Measurements from ENCODE around the gene PARD3B. TPM values are rescaled to one million over a fixed set of nuclear protein-coding genes. Genes with fewer than 3 reads are reported as not detected.

Gene PARD3B
- total and polyA plus RNA-seq, 7 donors: 3.2 to 64.0 (median 42.5) TPM

GRCh38 chr2:205232086-205232485, 686.8 kb downstream of the PARD3B start:
- Histone ChIP-seq H3K36me3 (peaks cover 0 to 11% (median 2%) of the 10 kb centered on the region in 4 donors), H3K27ac (no peak overlapping the region), H3K27me3 (no peaks in the 10 kb centered on the region), H3K9me3 (no peaks in the 10 kb centered on the region), H3K4me3 (no peak overlapping the region), H3K4me1 (no peaks in the 10 kb centered on the region)
- TF ChIP-seq EP300 (IDR thresholded peaks at IDR 0.05) (no peak), POLR2A (IDR thresholded peaks at IDR 0.05) (no peak), CTCF (IDR thresholded peaks at IDR 0.05) (no peak), POLR2AphosphoS5 (IDR thresholded peaks at IDR 0.05) (no peak)
- intact Hi-C loops (cut with DNase I): no loop called here
- no peak for DNase-seq
- WGBS, 2 donors: 95% methylated on average over 3 of the region's 3 CpGs

- 94 to 98% methylated on average over 1 of the region's 1 CpG for WGBS, 2 donors
- H3K4me3 ChIP-seq: no peak overlapping the region
- no peak for TF ChIP-seq CTCF (IDR thresholded peaks at IDR 0.05)
- TF ChIP-seq EP300 (IDR thresholded peaks at IDR 0.05): no peak
- TF ChIP-seq POLR2AphosphoS5 (IDR thresholded peaks at IDR 0.05): no peak
- no peak for TF ChIP-seq POLR2A (IDR thresholded peaks at IDR 0.05)
- H3K4me1 ChIP-seq: no peaks in the 10 kb centered on the region
- H3K36me3 ChIP-seq: peaks cover 0 to 11% (median 2%) of the 10 kb centered on the region in 4 donors
- no peaks in the 10 kb centered on the region for H3K27me3 ChIP-seq
- no peak overlapping the region for H3K27ac ChIP-seq
- DNase-seq: no peak
- intact Hi-C loops (cut with DNase I): no loop called here
- no peaks in the 10 kb centered on the region for H3K9me3 ChIP-seq
Observed at GRCh38 chr2:205235434-205235833, 690.2 kb downstream of the PARD3B start.

GRCh38 chr2:205237524-205237923, 692.2 kb downstream of the PARD3B start:
- no peak for DNase-seq
- intact Hi-C loops (cut with DNase I): no loop called here
- Histone ChIP-seq H3K9me3 (no peaks in the 10 kb centered on the region), H3K4me1 (no peaks in the 10 kb centered on the region), H3K36me3 (peaks cover 0 to 6% (median 0%) of the 10 kb centered on the region in 4 donors), H3K4me3 (no peak overlapping the region), H3K27ac (no peak overlapping the region), H3K27me3 (no peaks in the 10 kb centered on the region)
- WGBS, 2 donors: 89 to 93% methylated on average over 3 of the region's 3 CpGs
- TF ChIP-seq POLR2AphosphoS5 (IDR thresholded peaks at IDR 0.05) (no peak), POLR2A (IDR thresholded peaks at IDR 0.05) (no peak), CTCF (IDR thresholded peaks at IDR 0.05) (peak in 1 of 4 experiments; percentile 15)

GRCh38 chr2:205245001-205245400, 699.7 kb downstream of the PARD3B start:
- Histone ChIP-seq H3K36me3 (no peaks in the 10 kb centered on the region), H3K9me3 (no peaks in the 10 kb centered on the region), H3K4me1 (peaks cover 0 to 25% (median 21%) of the 10 kb centered on the region in 4 donors), H3K27ac (peak overlapping the region in 3 of 4 donors; percentile 56 to 72 (median 66)), H3K4me3 (no peak overlapping the region), H3K27me3 (no peaks in the 10 kb centered on the region)
- intact Hi-C loops (cut with DNase I): loop anchor here (5.0 to 10.0 kb wide), 2 partner anchors 432 to 920 kb away; no protein-coding TSS in a partner anchor
- WGBS, 2 donors: 84 to 95% methylated on average over 3 of the region's 3 CpGs
- peak; percentile 69 for DNase-seq
- TF ChIP-seq POLR2A (IDR thresholded peaks at IDR 0.05): no peak
- TF ChIP-seq POLR2AphosphoS5 (IDR thresholded peaks at IDR 0.05): peak in 1 of 4 donors; percentile 1

GRCh38 chr2:205245652-205246051, 700.4 kb downstream of the PARD3B start:
- Histone ChIP-seq H3K27ac (peak overlapping the region in 3 of 4 donors; percentile 18 to 72 (median 66)), H3K9me3 (no peaks in the 10 kb centered on the region), H3K4me1 (peaks cover 0 to 25% (median 21%) of the 10 kb centered on the region in 4 donors), H3K27me3 (no peaks in the 10 kb centered on the region), H3K4me3 (no peak overlapping the region), H3K36me3 (no peaks in the 10 kb centered on the region)
- intact Hi-C loops (cut with DNase I): loop anchor here (5.0 to 10.0 kb wide), 2 partner anchors 432 to 921 kb away; no protein-coding TSS in a partner anchor
- WGBS, 2 donors: 68 to 81% methylated on average over 2 of the region's 2 CpGs
- DNase-seq: no peak
- no peak for TF ChIP-seq CTCF (IDR thresholded peaks at IDR 0.05)
- TF ChIP-seq EP300 (IDR thresholded peaks at IDR 0.05): peak in 2 of 4 donors; percentile 26 to 67
- TF ChIP-seq POLR2AphosphoS5 (IDR thresholded peaks at IDR 0.05): peak; percentile 49 to 84 (median 74)

Data from sigmoid colon (tissue), 7 donors.